Naive B cell (primary cell): ENCODE results near the gene HS6ST1. TPM values are rescaled to one million over a fixed set of nuclear protein-coding genes. Genes with fewer than 3 reads are reported as not detected.
"Not testable (repeated sequence)": the region's sequence is repeated elsewhere in the genome, so short reads cannot be mapped to it uniquely, and the experiment has no call there.

Experiments used
- ATAC-seq, 2 donors: fragments of 150-1000 bp; cut with Tn5 transposase; 2 replicates each; pipeline ENCODE4 v1.10.0; 2021; ENCODE audit warnings: low read depth in 2 of 2, mild to moderate bottlenecking in 2 of 2, moderate library complexity in 2 of 2
- DNase-seq: peaks from one replicate; pipeline ENCODE4 v3.0.0; 2022
- H3K27ac Mint-ChIP-seq, 6 donors: one replicate each; pipeline ENCODE4 v1.8.0; 2020 to 2022; ENCODE audit warnings: mild to moderate bottlenecking in 6 of 6, mixed read lengths in 6 of 6, moderate library complexity in 5 of 6, inconsistent platforms in 2 of 6
- H3K27me3 Mint-ChIP-seq, 3 donors: one replicate each; pipeline ENCODE4 v1.8.0; 2021 to 2022; ENCODE audit warnings: mixed read lengths in 3 of 3, mild to moderate bottlenecking in 1 of 3
- H3K36me3 Mint-ChIP-seq, 2 donors: one replicate each; pipeline ENCODE4 v1.8.0; 2020 to 2022; ENCODE audit warnings: mixed read lengths in 2 of 2, inconsistent platforms in 1 of 2, mild to moderate bottlenecking in 1 of 2
- H3K4me1 Mint-ChIP-seq, 3 donors: one replicate each; pipeline ENCODE4 v1.8.0; 2020 to 2022; ENCODE audit warnings: mixed read lengths in 3 of 3, inconsistent platforms in 1 of 3, mild to moderate bottlenecking in 1 of 3, moderate library complexity in 1 of 3
- H3K4me3 Mint-ChIP-seq, 8 donors: one replicate each; pipeline ENCODE4 v1.8.0; 2020 to 2022; ENCODE audit warnings: mild to moderate bottlenecking in 8 of 8, mixed read lengths in 8 of 8, moderate library complexity in 8 of 8, inconsistent platforms in 2 of 8
- H3K9me3 Mint-ChIP-seq, 7 donors: one replicate each; pipeline ENCODE4 v1.8.0; 2020 to 2022; ENCODE audit warnings: mixed read lengths in 7 of 7, mild to moderate bottlenecking in 5 of 7, inconsistent platforms in 2 of 7, moderate library complexity in 1 of 7
- polyA plus RNA-seq, 6 donors: library from polyadenylated mRNA; unstranded; fragments of 300-500 nt; fragmentation: Illumina TruSeq; gene quantifications; one replicate each; pipeline ENCODE4 v1.2.3, GENCODE V29; 2021; ENCODE audit warnings: low read depth in 6 of 6

HS6ST1 gene
- polyA plus RNA-seq, 6 donors from 2014 or later, result 3.3 to 11.5 (median 6.8) TPM

GRCh38 chr2:128323555-128323931, 4.9 kb upstream of the HS6ST1 start:
- Mint-ChIP-seq H3K27ac (peak overlapping the region in 4 of 6 donors; percentile 51 to 88 (median 72)), H3K36me3 (no peaks in the 10 kb centered on the region), H3K4me1 (peaks cover 14 to 16% (median 16%) of the 10 kb centered on the region in 3 donors), H3K4me3 (peak overlapping the region; percentile 49 to 88 (median 78)), H3K9me3 (no peaks in the 10 kb centered on the region), H3K27me3 (no peaks in the 10 kb centered on the region)
- DNase-seq, result no peak
- no peak for ATAC-seq

- H3K36me3 Mint-ChIP-seq, result no peaks in the 10 kb centered on the region
- H3K4me1 Mint-ChIP-seq, result peaks cover 14 to 16% (median 16%) of the 10 kb centered on the region in 3 donors
- DNase-seq (no peak), ATAC-seq (no peak)
- peak overlapping the region; percentile 49 to 88 (median 79) for H3K4me3 Mint-ChIP-seq
- no peaks in the 10 kb centered on the region for H3K27me3 Mint-ChIP-seq
- H3K9me3 Mint-ChIP-seq, result no peaks in the 10 kb centered on the region
- peak overlapping the region in 5 of 6 donors; percentile 50 to 88 (median 68) for H3K27ac Mint-ChIP-seq
Observed at GRCh38 chr2:128322715-128323554, 4.3 kb upstream of the HS6ST1 start.

GRCh38 chr2:128321784-128322714, 3.4 kb upstream of the HS6ST1 start:
- Mint-ChIP-seq H3K4me1 (peaks cover 18 to 23% (median 21%) of the 10 kb centered on the region in 3 donors), H3K27me3 (no peaks in the 10 kb centered on the region), H3K4me3 (peak overlapping the region; percentile 66 to 90 (median 76)), H3K9me3 (no peaks in the 10 kb centered on the region), H3K27ac (peak overlapping the region in 3 of 6 donors; percentile 53 to 70 (median 68)), H3K36me3 (no peaks in the 10 kb centered on the region)
- peak; percentile 81 for DNase-seq
- peak; percentile 41 to 49 for ATAC-seq

- no peak for DNase-seq
- H3K27me3 Mint-ChIP-seq, result no peaks in the 10 kb centered on the region
Observed at GRCh38 chr2:128320906-128321771, 2.5 kb upstream of the HS6ST1 start.

GRCh38 chr2:128320192-128320905, 1.7 kb upstream of the HS6ST1 start:
- no peaks in the 10 kb centered on the region for H3K9me3 Mint-ChIP-seq
- peaks cover 25 to 40% (median 33%) of the 10 kb centered on the region in 3 donors for H3K4me1 Mint-ChIP-seq
- H3K36me3 Mint-ChIP-seq, result no peaks in the 10 kb centered on the region
- no peak for DNase-seq
- peak overlapping the region in 7 of 8 donors; percentile 42 to 85 (median 68) for H3K4me3 Mint-ChIP-seq
- peak overlapping the region in 2 of 6 donors; percentile 9 to 68 for H3K27ac Mint-ChIP-seq
- ATAC-seq, result no peak
- no peaks in the 10 kb centered on the region for H3K27me3 Mint-ChIP-seq

More at GRCh38 chr2:128320906-128321771, 2.5 kb upstream of the HS6ST1 start:
- H3K4me1 Mint-ChIP-seq, result peaks cover 24 to 32% (median 29%) of the 10 kb centered on the region in 3 donors
- no peak for ATAC-seq
- H3K4me3 Mint-ChIP-seq, result peak overlapping the region; percentile 35 to 85 (median 72)
- H3K9me3 Mint-ChIP-seq, result no peaks in the 10 kb centered on the region
- H3K36me3 Mint-ChIP-seq, result no peaks in the 10 kb centered on the region
- peak overlapping the region in 4 of 6 donors; percentile 53 to 78 (median 69) for H3K27ac Mint-ChIP-seq

GRCh38 chr2:128319631-128320191, 1.0 kb upstream of the HS6ST1 start:
- H3K27ac Mint-ChIP-seq, result peak overlapping the region in 3 of 6 donors; percentile 19 to 76 (median 52)
- no peak for ATAC-seq
- no peaks in the 10 kb centered on the region for H3K27me3 Mint-ChIP-seq
- H3K36me3 Mint-ChIP-seq, result no peaks in the 10 kb centered on the region
- peak overlapping the region in 7 of 8 donors; percentile 62 to 87 (median 78) for H3K4me3 Mint-ChIP-seq
- H3K9me3 Mint-ChIP-seq, result no peaks in the 10 kb centered on the region
- H3K4me1 Mint-ChIP-seq, result peaks cover 28 to 46% (median 40%) of the 10 kb centered on the region in 3 donors
- no peak for DNase-seq

GRCh38 chr2:128318245-128318644, 423 bp downstream of the HS6ST1 start:
- not testable (repeated sequence) for H3K27me3 Mint-ChIP-seq, H3K9me3 Mint-ChIP-seq, H3K36me3 Mint-ChIP-seq
- peak overlapping the region in 7 of 8 donors; percentile 22 to 85 (median 70) for H3K4me3 Mint-ChIP-seq
- ATAC-seq (peak; percentile 10 to 11), DNase-seq (peak; percentile 44)
- H3K4me1 Mint-ChIP-seq, result peaks cover 34 to 58% (median 51%) of the 10 kb centered on the region in 3 donors
- peak overlapping the region in 1 of 6 donors; percentile 51 for H3K27ac Mint-ChIP-seq

- H3K9me3 Mint-ChIP-seq, H3K36me3 Mint-ChIP-seq, DNase-seq, H3K27me3 Mint-ChIP-seq, ATAC-seq: not testable (repeated sequence)
- peaks cover 34 to 62% (median 55%) of the 10 kb centered on the region in 3 donors for H3K4me1 Mint-ChIP-seq
- H3K4me3 Mint-ChIP-seq, result peak overlapping the region; percentile 91 to 99 (median 94)
- H3K27ac Mint-ChIP-seq, result peak overlapping the region in 5 of 6 donors; percentile 83 to 95 (median 93)
Observed at GRCh38 chr2:128317899-128318225, 806 bp downstream of the HS6ST1 start.

GRCh38 chr2:128317181-128317898, 1.3 kb downstream of the HS6ST1 start:
- Mint-ChIP-seq H3K9me3 (no peaks in the 10 kb centered on the region), H3K27me3 (no peaks in the 10 kb centered on the region), H3K27ac (peak overlapping the region; percentile 83 to 95 (median 93)), H3K4me1 (peaks cover 35 to 64% (median 56%) of the 10 kb centered on the region in 3 donors), H3K4me3 (peak overlapping the region; percentile 91 to 99 (median 94)), H3K36me3 (no peaks in the 10 kb centered on the region)
- ATAC-seq, result peak; percentile 75 to 77
- peak; percentile 87 for DNase-seq

- DNase-seq, result no peak
- Mint-ChIP-seq H3K36me3 (no peaks in the 10 kb centered on the region), H3K4me1 (peaks cover 37 to 68% (median 59%) of the 10 kb centered on the region in 3 donors), H3K4me3 (peak overlapping the region; percentile 91 to 99 (median 94)), H3K27me3 (no peaks in the 10 kb centered on the region), H3K9me3 (no peaks in the 10 kb centered on the region), H3K27ac (peak overlapping the region in 3 of 6 donors; percentile 69 to 70 (median 70))
- no peak for ATAC-seq
Observed at GRCh38 chr2:128316777-128317180, 1.9 kb downstream of the HS6ST1 start.
